OCI-LY3 (cell line): Measurements from ENCODE around the gene ITGA11.

Experiments used
- EZH2phosphoT487 ChIP-seq: fragments of 200-600 bp; shearing (Covaris generic); IDR thresholded peaks from 2 replicates; pipeline ENCODE4 v1.6.1; 2018; ENCODE audit warnings: antibody characterized with exemption, mixed run types, low read depth
- TF ChIP-seq, protein P1 (sequence below): fragments of 200-600, 300-600 bp; sonication (generic); IDR thresholded peaks from 2 replicates; pipeline ENCODE4 v1.5.1; 2014; ENCODE audit warnings: antibody characterized with exemption, low read length, low read depth

DNA sequence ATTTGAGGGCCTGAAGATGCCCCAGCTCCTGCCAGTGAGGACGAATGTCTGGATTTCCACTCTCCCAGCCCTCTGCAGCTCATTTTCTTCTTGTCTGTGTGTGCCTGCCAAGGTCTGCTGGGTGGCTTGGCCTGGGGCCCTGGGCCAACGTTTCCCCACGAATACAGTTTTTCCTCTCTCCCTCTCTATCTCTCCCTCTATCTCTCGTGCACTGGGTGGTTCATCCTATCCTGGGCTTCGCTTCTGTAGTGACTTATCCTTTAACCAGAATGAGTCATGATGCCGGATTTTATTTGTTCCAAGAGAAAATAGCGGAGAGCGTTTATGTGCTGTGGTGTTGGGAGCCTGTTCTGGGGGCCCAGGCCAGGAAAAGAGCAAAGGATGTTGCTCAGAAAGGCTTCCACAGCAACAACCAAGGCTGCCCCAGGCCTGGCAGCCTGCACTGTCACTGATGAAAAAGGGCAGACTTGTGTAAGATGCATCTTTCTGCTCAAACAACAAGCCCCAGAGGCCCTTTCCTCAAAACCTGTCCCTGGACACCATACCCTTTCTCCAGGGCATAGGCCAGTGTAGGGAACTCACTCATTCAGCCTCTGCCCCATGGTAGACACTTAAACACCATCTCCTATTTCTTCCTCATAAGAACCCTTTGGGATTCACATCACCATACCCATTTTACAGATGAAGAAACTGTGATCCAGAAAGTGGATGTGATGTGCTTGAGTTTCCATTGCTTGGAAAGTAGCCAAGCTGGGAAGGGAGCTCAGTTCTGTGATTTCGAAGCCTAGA, 47.3 kb downstream of the ITGA11 start:
- TF ChIP-seq, protein P1, sequence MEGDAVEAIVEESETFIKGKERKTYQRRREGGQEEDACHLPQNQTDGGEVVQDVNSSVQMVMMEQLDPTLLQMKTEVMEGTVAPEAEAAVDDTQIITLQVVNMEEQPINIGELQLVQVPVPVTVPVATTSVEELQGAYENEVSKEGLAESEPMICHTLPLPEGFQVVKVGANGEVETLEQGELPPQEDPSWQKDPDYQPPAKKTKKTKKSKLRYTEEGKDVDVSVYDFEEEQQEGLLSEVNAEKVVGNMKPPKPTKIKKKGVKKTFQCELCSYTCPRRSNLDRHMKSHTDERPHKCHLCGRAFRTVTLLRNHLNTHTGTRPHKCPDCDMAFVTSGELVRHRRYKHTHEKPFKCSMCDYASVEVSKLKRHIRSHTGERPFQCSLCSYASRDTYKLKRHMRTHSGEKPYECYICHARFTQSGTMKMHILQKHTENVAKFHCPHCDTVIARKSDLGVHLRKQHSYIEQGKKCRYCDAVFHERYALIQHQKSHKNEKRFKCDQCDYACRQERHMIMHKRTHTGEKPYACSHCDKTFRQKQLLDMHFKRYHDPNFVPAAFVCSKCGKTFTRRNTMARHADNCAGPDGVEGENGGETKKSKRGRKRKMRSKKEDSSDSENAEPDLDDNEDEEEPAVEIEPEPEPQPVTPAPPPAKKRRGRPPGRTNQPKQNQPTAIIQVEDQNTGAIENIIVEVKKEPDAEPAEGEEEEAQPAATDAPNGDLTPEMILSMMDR = no peak
- TF ChIP-seq EZH2phosphoT487 = no peak
